Activated CD4-positive, alpha-beta memory T cell treated with anti-CD3 and anti-CD28 coated beads, Interleukin-2, amount 10 ng/mL, durations not matched to agents 7 days and 5 days (primary cell): ENCODE results near the gene MMP24. TPM values are rescaled to one million over a fixed set of nuclear protein-coding genes. Genes with fewer than 3 reads are reported as not detected.

Experiments
- CTCF ChIA-PET: fragments of 350-600 bp; sonication (Branson Sonifier 250); formaldehyde crosslinking; loops from one replicate; lab custom pipeline; 2021; ENCODE audit warnings: antibody characterized with exemption, inconsistent platforms; lab: Charles Lee
- POLR2A ChIA-PET: fragments of 350-600 bp; sonication (Branson Sonifier 250); formaldehyde crosslinking; loops from one replicate; lab custom pipeline; 2021; ENCODE audit warnings: antibody characterized with exemption; lab: Charles Lee
- DNase-seq: peaks from one replicate; pipeline ENCODE4 v3.0.0-alpha.2; 2020
- H3K27ac Mint-ChIP-seq: one replicate; pipeline ENCODE4 v1.8.0; 2021; ENCODE audit warnings: mild to moderate bottlenecking, mixed read lengths
- H3K27me3 Mint-ChIP-seq: one replicate; pipeline ENCODE4 v1.8.0; 2021; ENCODE audit warnings: mixed read lengths
- H3K36me3 Mint-ChIP-seq: one replicate; pipeline ENCODE4 v1.8.0; 2021; ENCODE audit warnings: low read depth, mixed read lengths
- H3K4me1 Mint-ChIP-seq: one replicate; pipeline ENCODE4 v1.8.0; 2021; ENCODE audit warnings: mixed read lengths
- H3K4me3 Mint-ChIP-seq: one replicate; pipeline ENCODE4 v1.8.0; 2021; ENCODE audit warnings: mild to moderate bottlenecking, mixed read lengths
- H3K9me3 Mint-ChIP-seq: one replicate; pipeline ENCODE4 v1.8.0; 2021; ENCODE audit warnings: mixed read lengths
- total RNA-seq, 2 experiments: library from RNA; stranded (reverse); gene quantifications; one replicate each; pipeline ENCODE4 v1.2.3, GENCODE V29; 2021

Gene MMP24
- total RNA-seq, 2 experiments from 2014 or later, result not detected

GRCh38 chr20:35294293-35294685, 67.8 kb downstream of the MMP24 start:
- Mint-ChIP-seq H3K4me1 (no peaks in the 10 kb centered on the region), H3K4me3 (no peak overlapping the region), H3K36me3 (no peaks in the 10 kb centered on the region), H3K27me3 (peaks cover 9% of the 10 kb centered on the region), H3K9me3 (no peaks in the 10 kb centered on the region), H3K27ac (no peak overlapping the region)
- DNase-seq, result no peak
- CTCF ChIA-PET, result interaction anchor here (1.8 kb wide), 1 partner anchor 10 kb away, joined by 4 read pairs; no protein-coding TSS in a partner anchor
- POLR2A ChIA-PET, result no interaction called here

GRCh38 chr20:35295058-35295457, 68.6 kb downstream of the MMP24 start:
- ChIA-PET POLR2A (no interaction called here), CTCF (interaction anchor here (1.8 kb wide), 1 partner anchor 9 kb away, joined by 4 read pairs; no protein-coding TSS in a partner anchor)
- peaks cover 6% of the 10 kb centered on the region for H3K27me3 Mint-ChIP-seq
- H3K4me1 Mint-ChIP-seq, result no peaks in the 10 kb centered on the region
- H3K36me3 Mint-ChIP-seq, result no peaks in the 10 kb centered on the region
- no peak overlapping the region for H3K27ac Mint-ChIP-seq
- H3K9me3 Mint-ChIP-seq, result no peaks in the 10 kb centered on the region
- H3K4me3 Mint-ChIP-seq, result no peak overlapping the region
- DNase-seq, result no peak

- H3K4me1 Mint-ChIP-seq, result no peaks in the 10 kb centered on the region
- H3K27ac Mint-ChIP-seq, result no peak overlapping the region
- H3K36me3 Mint-ChIP-seq, result no peaks in the 10 kb centered on the region
- no peak for DNase-seq
- H3K27me3 Mint-ChIP-seq, result peaks cover 6% of the 10 kb centered on the region
- ChIA-PET POLR2A (interaction anchor here (0.8 to 2.2 kb wide), 2 partner anchors 11 to 18 kb away, joined by 3 to 7 read pairs; partner anchors contain the start of genes EIF6 and MMP24OS), CTCF (interaction anchor here (1.8 kb wide), 1 partner anchor 8 kb away, joined by 4 read pairs; no protein-coding TSS in a partner anchor)
- H3K4me3 Mint-ChIP-seq, result no peak overlapping the region
- no peaks in the 10 kb centered on the region for H3K9me3 Mint-ChIP-seq
Observed at GRCh38 chr20:35295674-35296073, 69.2 kb downstream of the MMP24 start.

- Mint-ChIP-seq H3K36me3 (no peaks in the 10 kb centered on the region), H3K27ac (no peak overlapping the region), H3K4me1 (no peaks in the 10 kb centered on the region), H3K27me3 (peaks cover 6% of the 10 kb centered on the region), H3K9me3 (no peaks in the 10 kb centered on the region), H3K4me3 (no peak overlapping the region)
- CTCF ChIA-PET, result no interaction called here
- POLR2A ChIA-PET, result interaction anchor here (0.8 to 2.2 kb wide), 2 partner anchors 12 to 18 kb away, joined by 3 to 7 read pairs; partner anchors contain the start of genes EIF6 and MMP24OS
- no peak for DNase-seq
Observed at GRCh38 chr20:35296101-35296554, 69.6 kb downstream of the MMP24 start.

GRCh38 chr20:35297155-35297554, 70.7 kb downstream of the MMP24 start:
- no peak for DNase-seq
- POLR2A ChIA-PET, result interaction anchor here (1.0 to 2.2 kb wide), 2 partner anchors 13 to 46 kb away, joined by 3 to 7 read pairs; partner anchors contain the start of gene EIF6
- Mint-ChIP-seq H3K36me3 (no peaks in the 10 kb centered on the region), H3K27me3 (peaks cover 6% of the 10 kb centered on the region), H3K4me3 (no peak overlapping the region), H3K9me3 (no peaks in the 10 kb centered on the region), H3K4me1 (no peaks in the 10 kb centered on the region), H3K27ac (no peak overlapping the region)
- CTCF ChIA-PET, result interaction anchor here (1.0 kb wide), 1 partner anchor 150 kb away, joined by 4 read pairs; no protein-coding TSS in a partner anchor

GRCh38 chr20:35297740-35298139, 71.2 kb downstream of the MMP24 start:
- H3K4me3 Mint-ChIP-seq, result no peak overlapping the region
- H3K27me3 Mint-ChIP-seq, result peaks cover 6% of the 10 kb centered on the region
- H3K36me3 Mint-ChIP-seq, result no peaks in the 10 kb centered on the region
- POLR2A ChIA-PET, result interaction anchor here (1.0 to 2.2 kb wide), 2 partner anchors 13 to 47 kb away, joined by 3 to 7 read pairs; partner anchors contain the start of gene EIF6
- H3K4me1 Mint-ChIP-seq, result peaks cover 4% of the 10 kb centered on the region
- CTCF ChIA-PET, result interaction anchor here (1.0 kb wide), 1 partner anchor 149 kb away, joined by 4 read pairs; no protein-coding TSS in a partner anchor
- H3K9me3 Mint-ChIP-seq, result no peaks in the 10 kb centered on the region
- no peak for DNase-seq
- H3K27ac Mint-ChIP-seq, result no peak overlapping the region

GRCh38 chr20:35298264-35298663, 71.8 kb downstream of the MMP24 start:
- Mint-ChIP-seq H3K27me3 (peaks cover 6% of the 10 kb centered on the region), H3K4me3 (no peak overlapping the region), H3K27ac (no peak overlapping the region), H3K36me3 (no peaks in the 10 kb centered on the region), H3K4me1 (peaks cover 6% of the 10 kb centered on the region), H3K9me3 (no peaks in the 10 kb centered on the region)
- ChIA-PET CTCF (interaction anchor here (0.8 kb wide), 1 partner anchor 31 kb away, joined by 3 read pairs; no protein-coding TSS in a partner anchor), POLR2A (interaction anchor here (1.0 kb wide), 1 partner anchor 13 kb away, joined by 3 read pairs; no protein-coding TSS in a partner anchor)
- no peak for DNase-seq

GRCh38 chr20:35299780-35300179, 73.3 kb downstream of the MMP24 start:
- Mint-ChIP-seq H3K36me3 (no peaks in the 10 kb centered on the region), H3K27me3 (peaks cover 2% of the 10 kb centered on the region), H3K9me3 (no peaks in the 10 kb centered on the region), H3K4me3 (no peak overlapping the region), H3K27ac (no peak overlapping the region), H3K4me1 (peaks cover 20% of the 10 kb centered on the region)
- ChIA-PET CTCF (interaction anchor here (0.9 kb wide), 1 partner anchor 31 kb away, joined by 3 read pairs; no protein-coding TSS in a partner anchor), POLR2A (interaction anchor here (1.0 to 1.1 kb wide), 2 partner anchors 15 to 17 kb away, joined by 3 read pairs; partner anchors contain the start of gene EIF6)
- DNase-seq, result no peak

GRCh38 chr20:35300469-35301262, 74.2 kb downstream of the MMP24 start:
- Mint-ChIP-seq H3K4me1 (peaks cover 29% of the 10 kb centered on the region), H3K27ac (no peak overlapping the region), H3K27me3 (peaks cover under 1% of the 10 kb centered on the region), H3K4me3 (no peak overlapping the region), H3K9me3 (no peaks in the 10 kb centered on the region), H3K36me3 (no peaks in the 10 kb centered on the region)
- no peak for DNase-seq
- CTCF ChIA-PET, result interaction anchor here (0.9 to 1.5 kb wide), 3 partner anchors 10 to 131 kb away, joined by 3 to 5 read pairs (median 5); no protein-coding TSS in a partner anchor
- POLR2A ChIA-PET, result interaction anchor here (1.0 kb wide), 1 partner anchor 16 kb away, joined by 3 read pairs; the partner anchor contains the start of gene EIF6

GRCh38 chr20:35301426-35301825, 74.9 kb downstream of the MMP24 start:
- Mint-ChIP-seq H3K4me1 (peaks cover 36% of the 10 kb centered on the region), H3K4me3 (no peak overlapping the region), H3K27ac (no peak overlapping the region), H3K27me3 (no peaks in the 10 kb centered on the region), H3K9me3 (no peaks in the 10 kb centered on the region), H3K36me3 (no peaks in the 10 kb centered on the region)
- no peak for DNase-seq
- ChIA-PET CTCF (interaction anchor here (0.5 to 7.1 kb wide), 5 partner anchors 9 to 138 kb away, joined by 4 to 95 read pairs (median 5); partner anchors contain the start of gene GDF5), POLR2A (interaction anchor here (0.8 to 4.8 kb wide), 2 partner anchors 17 to 41 kb away, joined by 3 to 28 read pairs; partner anchors contain the start of gene EIF6)

GRCh38 chr20:35302421-35303335, 76.2 kb downstream of the MMP24 start:
- Mint-ChIP-seq H3K4me3 (no peak overlapping the region), H3K27me3 (no peaks in the 10 kb centered on the region), H3K36me3 (no peaks in the 10 kb centered on the region), H3K27ac (no peak overlapping the region), H3K4me1 (peaks cover 47% of the 10 kb centered on the region), H3K9me3 (no peaks in the 10 kb centered on the region)
- no peak for DNase-seq
- POLR2A ChIA-PET, result interaction anchor here (0.8 to 4.8 kb wide), 5 partner anchors 18 to 152 kb away, joined by 3 to 28 read pairs (median 7); partner anchors contain the start of genes CEP250, EIF6 and MMP24OS
- CTCF ChIA-PET, result interaction anchor here (0.7 to 7.1 kb wide), 16 partner anchors 10 to 188 kb away, joined by 3 to 95 read pairs (median 4); partner anchors contain the start of genes EIF6, FAM83C and GDF5
